BE2C (cell line): ENCODE results near the gene MBIP.

Experiments
- DNase-seq: peaks from one replicate; pipeline ENCODE4 v3.0.0-alpha.2; 2020
- H3K27me3 ChIP-seq: fragments of 250-450 bp; sonication (Bioruptor Pico); 2 replicates; pipeline ENCODE4 v1.5.1; 2020; ENCODE audit warnings: mild to moderate bottlenecking
- H3K36me3 ChIP-seq: fragments of 250-450 bp; sonication (Bioruptor Pico); 2 replicates; pipeline ENCODE4 v1.5.1; 2020; ENCODE audit warnings: mild to moderate bottlenecking
- H3K4me1 ChIP-seq: fragments of 250-450 bp; sonication (Bioruptor Pico); 2 replicates; pipeline ENCODE4 v1.5.1; 2020
- H3K4me3 ChIP-seq: 2 replicates; pipeline ENCODE4 v1.5.1; 2011; ENCODE audit warnings: low read depth, low read length
- H3K9me3 ChIP-seq: fragments of 250-450 bp; sonication (Bioruptor Pico); 2 replicates; pipeline ENCODE4 v1.5.1; 2020
- CTCF ChIP-seq: IDR thresholded peaks from 2 replicates; pipeline ENCODE4 v1.5.1; 2012; ENCODE audit warnings: mild to moderate bottlenecking, low read depth, low read length

The MBIP gene

GRCh38 chr14:36304895-36305294 lies 15.5 kb downstream of the MBIP start:
- Histone ChIP-seq H3K9me3 (no peaks in the 10 kb centered on the region), H3K4me3 (no peak overlapping the region), H3K4me1 (no peaks in the 10 kb centered on the region), H3K27me3 (no peaks in the 10 kb centered on the region), H3K36me3 (peaks cover 27% of the 10 kb centered on the region)
- no peak for DNase-seq
- TF ChIP-seq CTCF = no peak

GRCh38 chr14:36303960-36304359 lies 16.5 kb downstream of the MBIP start:
- Histone ChIP-seq H3K27me3 (no peaks in the 10 kb centered on the region), H3K36me3 (peaks cover 25% of the 10 kb centered on the region), H3K9me3 (no peaks in the 10 kb centered on the region), H3K4me3 (no peak overlapping the region), H3K4me1 (no peaks in the 10 kb centered on the region)
- DNase-seq = no peak
- no peak for TF ChIP-seq CTCF

GRCh38 chr14:36302823-36303222 lies 17.6 kb downstream of the MBIP start:
- no peak for TF ChIP-seq CTCF
- Histone ChIP-seq H3K4me1 (no peaks in the 10 kb centered on the region), H3K36me3 (peaks cover 28% of the 10 kb centered on the region), H3K4me3 (no peak overlapping the region), H3K27me3 (no peaks in the 10 kb centered on the region), H3K9me3 (no peaks in the 10 kb centered on the region)
- no peak for DNase-seq

- H3K9me3 ChIP-seq = no peaks in the 10 kb centered on the region
These were observed 19.3 kb downstream of the MBIP start for GRCh38 chr14:36301159-36301558.

GRCh38 chr14:36300337-36300736 lies 20.1 kb downstream of the MBIP start:
- no peaks in the 10 kb centered on the region for H3K4me1 ChIP-seq
- no peaks in the 10 kb centered on the region for H3K27me3 ChIP-seq
- no peak for TF ChIP-seq CTCF
- no peak overlapping the region for H3K4me3 ChIP-seq
- no peaks in the 10 kb centered on the region for H3K9me3 ChIP-seq
- DNase-seq = no peak
- peaks cover 34% of the 10 kb centered on the region for H3K36me3 ChIP-seq

More at GRCh38 chr14:36301159-36301558, 19.3 kb downstream of the MBIP start:
- Histone ChIP-seq H3K4me3 (no peak overlapping the region), H3K36me3 (peaks cover 34% of the 10 kb centered on the region), H3K4me1 (no peaks in the 10 kb centered on the region), H3K27me3 (no peaks in the 10 kb centered on the region)
- DNase-seq = no peak
- TF ChIP-seq CTCF = no peak

GRCh38 chr14:36295642-36296627 lies 24.5 kb downstream of the MBIP start:
- no peaks in the 10 kb centered on the region for H3K27me3 ChIP-seq
- H3K36me3 ChIP-seq = peaks cover 31% of the 10 kb centered on the region
- H3K4me3 ChIP-seq = no peak overlapping the region
- no peak for DNase-seq
- no peaks in the 10 kb centered on the region for H3K9me3 ChIP-seq
- no peaks in the 10 kb centered on the region for H3K4me1 ChIP-seq
- no peak for TF ChIP-seq CTCF
